ENCODE data around the gene CDYL2. TPM values are rescaled to one million over a fixed set of nuclear protein-coding genes. Genes with fewer than 3 reads are reported as not detected.

The CDYL2 gene
- total RNA-seq, 1 donor from 2014 or later = 26.5 TPM

- FAIRE-seq (no peak), DNase-seq (ENCODE audit: low read depth) (peak; percentile 98)
- Histone ChIP-seq H3K27ac (ENCODE audit: low read depth, low read length) (peak overlapping the region; percentile 52), H3K4me2 (ENCODE audit: low read length) (peak overlapping the region; percentile 58), H3K4me3 (ENCODE audit: insufficient read depth, low read depth, low read length) (peak overlapping the region; percentile 1), H3K9me3 (ENCODE audit: insufficient read depth, low read depth, low read length) (no peaks in the 10 kb centered on the region), H3K36me3 (ENCODE audit: insufficient read depth, low read length) (no peaks in the 10 kb centered on the region), H3K27me3 (ENCODE audit: insufficient read depth, low read length) (no peaks in the 10 kb centered on the region), H4K20me1 (ENCODE audit: insufficient read depth, low read length) (no peaks in the 10 kb centered on the region), H3K9ac (ENCODE audit: low read length) (no peak overlapping the region), H3K79me2 (ENCODE audit: insufficient read depth, low read length) (no peaks in the 10 kb centered on the region), H3K4me1 (ENCODE audit: insufficient read depth, low read length) (peaks cover 9% of the 10 kb centered on the region), H2AFZ (ENCODE audit: low read depth, low read length) (no peak overlapping the region)
- Mint-ChIP-seq H3K4me3 (ENCODE audit: unreplicated experiment) (no peak overlapping the region), H3K9me3 (ENCODE audit: unreplicated experiment) (peaks cover 9% of the 10 kb centered on the region), H3K4me1 (ENCODE audit: low read depth, unreplicated experiment) (no peaks in the 10 kb centered on the region), H3K27me3 (ENCODE audit: low read depth, unreplicated experiment) (no peaks in the 10 kb centered on the region), H3K36me3 (ENCODE audit: low read depth, unreplicated experiment) (peaks cover 40% of the 10 kb centered on the region), H3K27ac (ENCODE audit: unreplicated experiment) (no peak overlapping the region)
- TF ChIP-seq CTCF (IDR thresholded peaks at IDR 0.05; ENCODE audit: insufficient read depth, low read depth, low read length) (peak; percentile 43), EZH2 (IDR thresholded peaks at IDR 0.05; ENCODE audit: insufficient read depth, low read length) (no peak)
Measured at GRCh38 chr16:80614908-80615671, 189.3 kb downstream of the CDYL2 start.

DNA sequence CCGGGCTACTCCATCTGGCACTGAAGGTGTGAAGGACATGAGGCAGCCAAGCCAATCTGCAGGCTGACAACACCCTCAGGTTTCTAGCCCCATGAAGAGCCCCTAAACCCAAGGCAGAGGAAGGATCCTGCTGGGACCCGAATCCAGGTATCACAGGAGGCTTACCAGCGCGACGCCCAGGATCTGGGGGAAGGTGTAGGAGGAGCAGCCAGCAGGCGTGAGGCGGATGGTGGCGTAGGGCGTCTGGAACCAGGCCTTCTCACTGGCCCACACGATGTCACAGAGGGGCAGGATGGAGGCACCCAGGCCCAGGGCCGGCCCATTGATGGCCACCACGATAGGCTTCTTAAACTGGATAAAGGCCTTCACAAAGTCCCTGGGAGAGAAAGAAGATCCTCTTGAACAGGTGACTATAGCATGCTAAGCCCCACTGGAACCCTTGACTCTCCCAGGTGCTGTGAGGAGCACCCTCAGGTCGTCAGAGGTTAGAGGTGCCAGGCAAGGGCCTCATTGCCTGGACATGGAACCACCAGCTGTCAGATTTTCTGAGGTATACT lies 191.9 kb downstream of the CDYL2 start:
- Histone ChIP-seq H3K27ac (ENCODE audit: low read depth, low read length) (no peak overlapping the region), H3K9ac (ENCODE audit: low read length) (no peak overlapping the region), H3K36me3 (ENCODE audit: insufficient read depth, low read length) (no peaks in the 10 kb centered on the region), H3K9me3 (ENCODE audit: insufficient read depth, low read depth, low read length) (no peaks in the 10 kb centered on the region), H2AFZ (ENCODE audit: low read depth, low read length) (no peak overlapping the region), H3K27me3 (ENCODE audit: insufficient read depth, low read length) (no peaks in the 10 kb centered on the region), H3K4me1 (ENCODE audit: insufficient read depth, low read length) (peaks cover 9% of the 10 kb centered on the region), H3K4me2 (ENCODE audit: low read length) (no peak overlapping the region), H4K20me1 (ENCODE audit: insufficient read depth, low read length) (no peaks in the 10 kb centered on the region), H3K79me2 (ENCODE audit: insufficient read depth, low read length) (no peaks in the 10 kb centered on the region), H3K4me3 (ENCODE audit: insufficient read depth, low read depth, low read length) (no peak overlapping the region)
- Mint-ChIP-seq H3K4me1 (ENCODE audit: low read depth, unreplicated experiment) (no peaks in the 10 kb centered on the region), H3K4me3 (ENCODE audit: unreplicated experiment) (no peak overlapping the region), H3K9me3 (ENCODE audit: unreplicated experiment) (peaks cover 9% of the 10 kb centered on the region), H3K27ac (ENCODE audit: unreplicated experiment) (no peak overlapping the region), H3K27me3 (ENCODE audit: low read depth, unreplicated experiment) (no peaks in the 10 kb centered on the region), H3K36me3 (ENCODE audit: low read depth, unreplicated experiment) (peaks cover 31% of the 10 kb centered on the region)
- TF ChIP-seq CTCF (IDR thresholded peaks at IDR 0.05; ENCODE audit: insufficient read depth, low read depth, low read length) = no peak
- TF ChIP-seq EZH2 (IDR thresholded peaks at IDR 0.05; ENCODE audit: insufficient read depth, low read length) = no peak
- DNase-seq (ENCODE audit: low read depth) (no peak), FAIRE-seq (no peak)

- Histone ChIP-seq H3K27ac (ENCODE audit: low read depth, low read length) (no peak overlapping the region), H4K20me1 (ENCODE audit: insufficient read depth, low read length) (no peaks in the 10 kb centered on the region), H3K9me3 (ENCODE audit: insufficient read depth, low read depth, low read length) (no peaks in the 10 kb centered on the region), H3K36me3 (ENCODE audit: insufficient read depth, low read length) (no peaks in the 10 kb centered on the region), H3K79me2 (ENCODE audit: insufficient read depth, low read length) (no peaks in the 10 kb centered on the region), H3K4me3 (ENCODE audit: insufficient read depth, low read depth, low read length) (no peak overlapping the region), H3K27me3 (ENCODE audit: insufficient read depth, low read length) (no peaks in the 10 kb centered on the region), H3K9ac (ENCODE audit: low read length) (no peak overlapping the region), H3K4me1 (ENCODE audit: insufficient read depth, low read length) (peaks cover 9% of the 10 kb centered on the region), H3K4me2 (ENCODE audit: low read length) (no peak overlapping the region), H2AFZ (ENCODE audit: low read depth, low read length) (no peak overlapping the region)
- Mint-ChIP-seq H3K4me3 (ENCODE audit: unreplicated experiment) (no peak overlapping the region), H3K4me1 (ENCODE audit: low read depth, unreplicated experiment) (no peaks in the 10 kb centered on the region), H3K27me3 (ENCODE audit: low read depth, unreplicated experiment) (no peaks in the 10 kb centered on the region), H3K36me3 (ENCODE audit: low read depth, unreplicated experiment) (peaks cover 28% of the 10 kb centered on the region), H3K9me3 (ENCODE audit: unreplicated experiment) (peaks cover 7% of the 10 kb centered on the region), H3K27ac (ENCODE audit: unreplicated experiment) (no peak overlapping the region)
- DNase-seq (ENCODE audit: low read depth) (no peak), FAIRE-seq (no peak)
- no peak for TF ChIP-seq CTCF (IDR thresholded peaks at IDR 0.05; ENCODE audit: insufficient read depth, low read depth, low read length)
Measured at GRCh38 chr16:80611930-80612327, 192.5 kb downstream of the CDYL2 start.
